Activated CD4-positive, alpha-beta T cell treated with anti-CD3 and anti-CD28 coated beads for 36 hours (primary cell): ENCODE measurements around the gene HS6ST3. TPM values are rescaled to one million over a fixed set of nuclear protein-coding genes. Genes with fewer than 3 reads are reported as not detected.
A peak's percentile ranks its signal among the peaks of the same experiment; 100 is the strongest.
"Not testable (repeated sequence)": the region's sequence is repeated elsewhere in the genome, so short reads cannot be mapped to it uniquely, and the experiment has no call there.

Experiments
- ATAC-seq: fragments of 200-7000 bp; cut with Tn5 transposase; one replicate; pipeline ENCODE4 v1.10.0; 2021; ENCODE audit warnings: mild to moderate bottlenecking, moderate library complexity
- CTCF ChIA-PET: fragments of 350-600 bp; sonication (Branson Sonifier 250); formaldehyde crosslinking; loops from one replicate; lab custom pipeline; 2021; ENCODE audit warnings: antibody characterized with exemption; lab: Charles Lee
- POLR2A ChIA-PET: fragments of 350-600 bp; sonication (Branson Sonifier 250); formaldehyde crosslinking; loops from one replicate; lab custom pipeline; 2021; ENCODE audit warnings: antibody characterized with exemption, inconsistent platforms; lab: Charles Lee
- DNase-seq: peaks from one replicate; pipeline ENCODE4 v3.0.0-alpha.2; 2020
- H3K27ac Mint-ChIP-seq: one replicate; pipeline ENCODE4 v1.8.0; 2021; ENCODE audit warnings: mixed read lengths
- H3K27me3 Mint-ChIP-seq: one replicate; pipeline ENCODE4 v1.8.0; 2021; ENCODE audit warnings: mixed read lengths
- H3K36me3 Mint-ChIP-seq: one replicate; pipeline ENCODE4 v1.8.0; 2021; ENCODE audit warnings: low read depth, mixed read lengths
- H3K4me1 Mint-ChIP-seq: one replicate; pipeline ENCODE4 v1.8.0; 2021; ENCODE audit warnings: mixed read lengths
- H3K4me3 Mint-ChIP-seq: one replicate; pipeline ENCODE4 v1.8.0; 2021; ENCODE audit warnings: mild to moderate bottlenecking, moderate library complexity, mixed read lengths
- H3K9me3 Mint-ChIP-seq: one replicate; pipeline ENCODE4 v1.8.0; 2021; ENCODE audit warnings: low read depth, mixed read lengths
- intact Hi-C, 2 experiments: fragments of 100-400 bp; cut with DNase I in 1 of 2; cut with micrococcal nuclease in 1 of 2; formaldehyde crosslinking; loops; one replicate each; pipeline versions ENCODE4 v1.14.2 to v1.15.1; 2022 to 2024; cut with DNase I, micrococcal nuclease
- total RNA-seq, 2 experiments: library from RNA; stranded (reverse); gene quantifications; one replicate each; pipeline ENCODE4 v1.2.3, GENCODE V29; 2021

Gene HS6ST3
- total RNA-seq, result not detected

DNA sequence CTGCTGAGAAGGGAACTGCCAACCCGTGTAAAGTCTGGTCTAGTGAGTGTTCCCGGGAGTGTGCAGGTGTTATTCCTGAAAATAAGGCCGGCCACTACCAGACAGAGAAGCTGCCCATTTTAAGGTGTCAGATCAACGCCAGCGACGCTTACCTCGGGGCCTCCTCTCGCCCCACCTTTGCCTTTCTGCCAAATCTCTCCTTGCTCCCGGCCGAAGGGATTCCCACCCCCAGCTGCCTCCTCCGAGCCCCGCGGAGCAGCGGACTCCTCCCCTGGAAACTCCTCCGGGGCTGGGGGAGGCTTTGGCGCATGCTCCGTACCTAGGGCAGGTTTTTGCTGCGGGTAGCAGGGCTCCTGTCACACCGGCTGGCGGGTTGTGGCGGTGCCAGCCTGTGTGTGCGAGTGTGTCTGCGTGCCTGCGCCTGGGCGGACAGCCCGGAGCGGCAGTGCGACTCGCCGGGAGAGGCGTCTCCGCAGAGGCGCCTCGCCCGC lies at the start of gene HS6ST3:
Gene HS6ST3 (plus strand): TSS at position 359 of the 491 bp plus-strand sequence.
- H3K27ac Mint-ChIP-seq, result no peak within 1 kb of the TSS
- peak; percentile 13 for DNase-seq
- no peaks in the 10 kb centered on the region for H3K9me3 Mint-ChIP-seq
- no peaks in the 10 kb centered on the region for H3K36me3 Mint-ChIP-seq
- ATAC-seq, result no peak
- CTCF ChIA-PET, result no interaction called here
- peaks cover 3% of the 10 kb centered on the region for H3K4me1 Mint-ChIP-seq
- H3K27me3 Mint-ChIP-seq, result peaks cover 51% of the 10 kb centered on the region
- POLR2A ChIA-PET, result no interaction called here
- intact Hi-C loops, result loop anchor here in 1 of 2 experiments (5.0 kb wide), 1 partner anchor 1377 kb away; the partner anchor contains the start of gene SOX21
- H3K4me3 Mint-ChIP-seq, result peak within 1 kb of the TSS; percentile 18

DNA sequence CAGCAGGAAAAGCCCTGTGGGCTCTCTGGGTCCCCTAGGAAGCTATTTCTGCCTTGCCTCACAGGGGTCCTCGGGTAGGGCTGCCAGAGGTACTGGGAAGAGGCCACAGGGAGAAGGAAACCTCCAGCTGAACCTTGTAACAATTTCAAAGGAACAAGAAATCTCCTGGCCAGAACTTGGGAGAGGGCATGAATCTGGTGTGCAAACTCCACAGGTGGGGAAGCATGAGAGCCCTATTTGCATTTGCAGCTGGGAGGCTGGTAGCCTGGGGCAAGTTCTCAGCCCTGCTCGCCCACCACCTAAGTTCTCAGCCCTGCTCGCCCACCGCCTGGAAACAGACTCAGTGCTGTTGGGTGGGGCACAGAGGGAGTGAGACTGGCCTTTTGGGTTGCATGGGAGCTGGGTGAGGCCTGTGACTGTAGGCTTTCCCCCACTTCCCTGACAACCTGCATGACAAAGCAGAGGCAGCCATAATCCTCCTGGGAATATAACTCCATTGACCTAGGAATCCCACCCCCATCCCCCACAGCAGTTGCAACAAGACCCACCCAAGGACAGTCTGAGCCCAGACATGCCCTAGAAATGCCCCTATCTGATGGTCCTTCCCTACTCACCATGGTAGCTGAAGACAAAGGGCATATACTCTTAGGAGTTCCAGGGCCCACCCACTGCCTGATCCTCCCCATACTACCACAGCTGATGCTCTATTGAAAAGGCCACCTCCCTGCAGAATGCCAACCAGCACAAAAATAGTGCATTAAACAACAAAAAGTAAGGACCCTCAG lies 48.4 kb upstream of the HS6ST3 start:
- no peak for ATAC-seq
- POLR2A ChIA-PET, result no interaction called here

DNA sequence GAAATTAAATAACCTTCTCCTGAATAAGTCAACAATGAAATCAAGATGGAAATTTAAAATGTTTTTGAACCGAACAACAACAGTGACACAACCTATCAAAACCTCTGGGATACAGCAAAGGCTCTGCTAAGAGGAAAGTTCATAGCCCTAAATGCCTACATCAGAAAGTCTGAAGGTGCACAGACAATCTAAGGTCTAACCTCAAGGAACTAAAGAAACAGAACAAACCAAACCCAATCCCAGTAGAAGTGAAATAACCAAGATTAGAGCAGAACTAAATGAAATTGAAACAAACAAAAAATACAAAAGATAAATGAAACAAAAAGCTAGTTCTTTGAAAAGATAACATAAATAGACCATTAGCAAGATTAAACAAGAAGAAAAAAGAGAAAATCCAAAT lies 45.7 kb upstream of the HS6ST3 start:
- ChIA-PET POLR2A (no interaction called here), CTCF (no interaction called here)
- Mint-ChIP-seq H3K27ac (no peak overlapping the region), H3K36me3 (no peaks in the 10 kb centered on the region), H3K9me3 (peaks cover 3% of the 10 kb centered on the region), H3K4me3 (no peak overlapping the region), H3K27me3 (peaks cover 6% of the 10 kb centered on the region), H3K4me1 (no peaks in the 10 kb centered on the region)
- DNase-seq, result no peak
- intact Hi-C loops, result no loop called here
- no peak for ATAC-seq

More for the DNA sequence above, 48.4 kb upstream of the HS6ST3 start:
- Mint-ChIP-seq H3K27ac (no peak overlapping the region), H3K36me3 (no peaks in the 10 kb centered on the region), H3K4me1 (no peaks in the 10 kb centered on the region), H3K9me3 (peaks cover 3% of the 10 kb centered on the region), H3K4me3 (no peak overlapping the region), H3K27me3 (no peaks in the 10 kb centered on the region)
- CTCF ChIA-PET, result no interaction called here
- intact Hi-C loops, result no loop called here
- no peak for DNase-seq

DNA sequence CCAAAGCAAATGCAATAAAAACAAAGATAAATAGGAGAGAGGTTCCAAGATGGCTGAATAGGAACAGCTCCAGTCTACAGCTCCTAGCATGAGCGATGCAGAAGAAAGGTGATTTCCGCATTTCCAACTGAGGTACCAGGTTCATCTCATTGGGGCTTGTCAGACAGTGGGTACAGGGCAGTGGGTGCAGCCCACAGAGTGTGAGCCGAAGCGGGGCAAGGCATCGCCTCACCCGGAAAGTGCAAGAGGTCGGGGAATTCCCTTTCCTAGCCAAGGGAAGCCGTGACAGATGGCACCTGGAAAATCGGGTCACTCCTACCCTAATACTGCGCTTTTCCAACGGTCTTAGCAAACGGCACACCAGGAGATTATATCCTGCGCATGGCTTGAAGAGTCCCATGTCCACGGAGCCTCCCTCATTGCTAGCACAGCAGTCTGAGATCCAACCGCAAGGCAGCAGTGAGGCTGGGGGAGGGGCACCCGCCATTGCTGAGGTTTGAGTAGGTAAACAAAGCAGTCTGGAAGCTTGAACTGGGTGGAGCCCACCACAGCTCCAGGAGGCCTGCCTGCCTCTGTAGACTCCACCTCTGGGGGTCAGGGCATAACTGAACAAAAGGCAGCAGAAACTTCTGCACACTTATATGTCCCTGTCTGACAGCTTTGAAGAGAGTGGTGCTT lies 43.3 kb upstream of the HS6ST3 start:
- CTCF ChIA-PET, H3K36me3 Mint-ChIP-seq, H3K4me1 Mint-ChIP-seq, ATAC-seq, POLR2A ChIA-PET, H3K4me3 Mint-ChIP-seq, H3K27ac Mint-ChIP-seq, DNase-seq, intact Hi-C loops, H3K9me3 Mint-ChIP-seq: not testable (repeated sequence)
- peaks cover 21% of the 10 kb centered on the region for H3K27me3 Mint-ChIP-seq

DNA sequence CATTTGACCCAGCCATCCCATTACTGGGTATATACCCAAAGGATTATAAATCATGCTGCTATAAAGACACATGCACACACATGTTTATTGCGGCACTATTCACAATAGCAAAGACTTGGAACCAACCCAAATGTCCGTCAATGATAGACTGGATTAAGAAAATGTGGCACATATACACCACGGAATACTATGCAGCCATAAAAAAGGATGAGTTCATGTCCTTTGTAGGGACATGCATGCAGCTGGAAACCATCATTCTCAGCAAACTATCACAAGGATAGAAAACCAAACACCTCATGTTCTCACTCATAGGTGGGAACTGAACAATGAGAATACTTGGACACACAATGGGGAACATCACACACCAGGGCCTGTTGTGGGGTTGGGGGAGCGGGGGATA lies 39.0 kb upstream of the HS6ST3 start:
- DNase-seq, H3K36me3 Mint-ChIP-seq, H3K9me3 Mint-ChIP-seq, H3K4me1 Mint-ChIP-seq, ATAC-seq, POLR2A ChIA-PET, intact Hi-C loops, H3K4me3 Mint-ChIP-seq, H3K27ac Mint-ChIP-seq, CTCF ChIA-PET: not testable (repeated sequence)
- H3K27me3 Mint-ChIP-seq, result peaks cover 44% of the 10 kb centered on the region

DNA sequence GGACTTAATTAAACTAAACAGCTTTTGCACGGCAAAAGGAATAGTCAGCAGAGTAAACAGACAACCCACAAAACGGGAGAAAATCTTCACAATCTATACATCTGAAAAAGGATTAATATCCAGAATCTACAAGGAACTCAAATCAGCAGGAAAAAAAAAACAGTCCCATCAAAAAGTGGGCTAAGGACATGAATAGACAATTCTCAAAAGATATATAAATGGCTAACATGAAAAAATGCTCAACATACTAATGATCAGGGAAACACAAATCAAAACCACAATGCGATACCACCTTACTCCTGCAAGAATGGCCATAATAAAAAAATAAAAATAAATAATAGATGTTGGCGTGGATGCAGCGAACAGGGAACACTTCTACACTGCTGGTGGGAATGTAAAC lies 38.4 kb upstream of the HS6ST3 start:
- intact Hi-C loops, H3K36me3 Mint-ChIP-seq, DNase-seq, H3K27ac Mint-ChIP-seq, ATAC-seq, H3K4me3 Mint-ChIP-seq, H3K9me3 Mint-ChIP-seq, POLR2A ChIA-PET, H3K4me1 Mint-ChIP-seq: not testable (repeated sequence)
- CTCF ChIA-PET, result interaction anchor here (0.6 kb wide), 1 partner anchor 31 kb away, joined by 3 read pairs; no protein-coding TSS in a partner anchor
- H3K27me3 Mint-ChIP-seq, result peaks cover 44% of the 10 kb centered on the region

DNA sequence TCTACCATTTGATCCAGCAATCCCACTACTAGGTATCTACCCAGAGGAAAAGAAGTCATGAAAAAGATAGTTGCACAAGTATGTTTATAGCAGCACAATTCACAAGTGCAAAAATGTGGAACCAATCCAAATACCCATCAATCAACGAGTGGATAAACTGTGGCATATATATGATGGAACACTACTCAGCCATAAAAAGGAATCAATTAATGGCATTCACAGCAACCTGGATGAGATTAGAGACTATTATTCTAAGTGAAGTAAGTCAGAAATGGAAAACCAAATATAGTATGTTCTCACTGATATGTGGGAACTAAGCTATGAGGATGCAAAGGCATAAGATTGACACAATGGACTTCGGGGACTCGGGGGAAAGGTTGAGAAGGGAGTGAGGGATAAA lies 38.0 kb upstream of the HS6ST3 start:
- H3K36me3 Mint-ChIP-seq, H3K9me3 Mint-ChIP-seq, ATAC-seq, DNase-seq, intact Hi-C loops, H3K4me1 Mint-ChIP-seq, POLR2A ChIA-PET, H3K27ac Mint-ChIP-seq, H3K4me3 Mint-ChIP-seq: not testable (repeated sequence)
- CTCF ChIA-PET, result interaction anchor here (0.6 kb wide), 1 partner anchor 32 kb away, joined by 3 read pairs; no protein-coding TSS in a partner anchor
- H3K27me3 Mint-ChIP-seq, result peaks cover 44% of the 10 kb centered on the region

DNA sequence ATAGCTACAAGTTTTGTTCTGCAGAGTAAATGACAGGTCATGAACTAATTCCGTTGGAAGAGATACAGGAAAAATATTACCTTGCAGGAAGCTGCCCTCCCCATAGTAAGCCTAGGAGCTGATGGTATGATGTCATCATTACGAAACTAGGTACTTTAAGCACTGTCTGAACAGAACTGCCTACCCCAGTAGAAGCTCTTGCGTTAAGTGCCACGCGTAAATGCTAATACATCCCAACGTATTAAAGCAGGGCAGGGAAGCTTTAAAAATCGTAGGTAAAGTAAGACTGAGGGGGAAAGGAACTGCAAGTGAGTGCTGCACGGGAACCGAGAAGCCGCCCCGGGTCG lies 37.3 kb upstream of the HS6ST3 start:
- intact Hi-C loops, result no loop called here

DNA sequence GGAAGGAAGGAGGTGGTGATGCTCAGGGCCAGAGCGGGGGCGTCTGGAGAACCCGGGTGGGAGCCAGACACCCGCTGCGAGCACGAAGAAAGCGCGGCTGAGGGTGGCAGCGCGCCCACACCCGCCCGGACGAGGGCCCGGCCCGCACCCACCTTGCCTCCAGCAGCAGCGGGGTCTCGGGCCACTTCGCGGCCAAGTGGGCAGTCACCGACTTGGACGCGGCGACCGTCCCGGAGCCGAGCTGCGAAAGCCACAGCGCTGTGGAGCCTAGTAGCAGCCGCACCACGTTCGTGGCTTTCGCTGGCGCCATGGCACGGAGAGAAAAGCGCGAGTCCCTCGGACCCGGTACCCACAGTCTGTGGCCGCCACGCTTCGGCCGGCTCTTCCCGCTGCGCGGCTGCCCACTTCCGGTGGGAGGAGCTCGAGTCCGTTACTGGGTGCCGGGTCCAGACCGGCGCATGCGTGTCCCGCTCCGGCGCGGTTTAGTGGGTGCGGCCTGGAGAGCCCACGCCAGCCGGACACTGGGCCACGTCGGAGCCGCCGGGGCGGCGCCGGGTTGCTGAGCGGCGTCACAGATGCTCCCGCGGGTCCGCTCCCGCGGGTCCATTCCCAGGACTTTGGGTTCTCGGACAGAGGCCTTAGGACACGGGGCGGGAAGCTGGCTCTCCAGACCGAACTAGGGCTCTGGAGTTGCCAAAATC lies 36.8 kb upstream of the HS6ST3 start, which contains the start of gene UGGT2:
Gene UGGT2 (minus strand): TSS at position 399 of the 701 bp plus-strand sequence. CDS start 89 bp downstream, at position 310.
- Mint-ChIP-seq H3K9me3 (peaks cover 1% of the 10 kb centered on the region), H3K4me3 (peak within 1 kb of the TSS; percentile 56), H3K36me3 (peaks cover 3% of the 10 kb centered on the region), H3K27me3 (peaks cover 43% of the 10 kb centered on the region), H3K27ac (no peak within 1 kb of the TSS), H3K4me1 (peaks cover 4% of the 10 kb centered on the region)
- intact Hi-C loops, result no loop called here
- peak; percentile 30 for DNase-seq
- ChIA-PET CTCF (no interaction called here), POLR2A (no interaction called here)
- ATAC-seq, result peak; percentile 33

More for the DNA sequence above, 37.3 kb upstream of the HS6ST3 start:
- DNase-seq (no peak), ATAC-seq (no peak)
- ChIA-PET POLR2A (interaction anchor here (0.6 kb wide), 1 partner anchor 20 kb away, joined by 3 read pairs; no protein-coding TSS in a partner anchor), CTCF (no interaction called here)
- peaks cover 3% of the 10 kb centered on the region for H3K36me3 Mint-ChIP-seq
- peaks cover 4% of the 10 kb centered on the region for H3K4me1 Mint-ChIP-seq
- no peak overlapping the region for H3K27ac Mint-ChIP-seq
- H3K9me3 Mint-ChIP-seq, result peaks cover 1% of the 10 kb centered on the region
- H3K27me3 Mint-ChIP-seq, result peaks cover 45% of the 10 kb centered on the region
- H3K4me3 Mint-ChIP-seq, result peak overlapping the region; percentile 56

DNA sequence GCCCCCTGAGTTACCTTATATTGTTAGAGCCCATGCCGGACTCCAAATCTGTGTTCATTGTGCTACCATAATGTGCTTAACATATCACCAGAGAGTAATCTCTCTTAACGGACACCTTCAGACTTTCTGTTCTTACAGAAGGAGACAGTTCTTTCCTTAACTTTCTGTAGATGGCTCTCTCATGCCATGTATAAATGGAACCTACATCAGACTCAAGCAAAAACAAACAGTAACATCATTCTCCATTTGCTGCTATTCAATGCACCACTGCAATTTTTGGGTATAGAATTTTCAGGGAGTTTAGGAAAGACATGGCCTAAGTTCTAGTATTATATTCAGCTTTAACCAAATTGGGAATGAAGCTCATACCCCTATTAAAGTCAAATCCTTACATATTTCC lies 24.1 kb upstream of the HS6ST3 start:
- Mint-ChIP-seq H3K4me1 (no peaks in the 10 kb centered on the region), H3K4me3 (no peak overlapping the region), H3K9me3 (no peaks in the 10 kb centered on the region), H3K27ac (no peak overlapping the region), H3K27me3 (peaks cover 3% of the 10 kb centered on the region), H3K36me3 (no peaks in the 10 kb centered on the region)
- ChIA-PET POLR2A (no interaction called here), CTCF (no interaction called here)
- intact Hi-C loops, result no loop called here
- DNase-seq (no peak), ATAC-seq (no peak)

DNA sequence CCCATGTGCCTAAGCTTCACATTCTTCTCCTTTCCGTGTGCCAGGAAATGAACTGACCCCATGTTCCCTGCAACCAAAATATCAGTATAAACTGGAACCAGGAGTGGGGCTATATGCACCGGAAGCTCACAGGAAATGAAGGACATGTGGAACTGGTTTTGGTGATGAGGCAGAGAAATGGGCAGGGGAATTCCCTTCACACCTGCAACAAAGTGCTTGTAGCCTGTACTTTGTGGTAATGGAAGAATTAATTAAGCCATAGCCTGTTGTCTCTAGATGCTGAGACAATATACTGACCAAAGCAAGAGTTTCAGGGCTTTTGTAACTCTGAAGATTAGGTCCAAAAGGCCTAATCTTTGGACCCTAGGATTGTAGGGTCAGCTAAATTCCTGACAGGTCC lies 21.2 kb upstream of the HS6ST3 start:
- no peaks in the 10 kb centered on the region for H3K4me1 Mint-ChIP-seq
- H3K27ac Mint-ChIP-seq, result no peak overlapping the region
- ChIA-PET CTCF (no interaction called here), POLR2A (no interaction called here)
- ATAC-seq (no peak), DNase-seq (no peak)
- H3K27me3 Mint-ChIP-seq, result peaks cover 3% of the 10 kb centered on the region
- no peaks in the 10 kb centered on the region for H3K9me3 Mint-ChIP-seq
- no peaks in the 10 kb centered on the region for H3K36me3 Mint-ChIP-seq
- intact Hi-C loops, result no loop called here
- H3K4me3 Mint-ChIP-seq, result no peak overlapping the region
